H1 (cell line): ENCODE results near the gene PLEKHG3. TPM values are rescaled to one million over a fixed set of nuclear protein-coding genes. Genes with fewer than 3 reads are reported as not detected.

Experiments used
- CTCF ChIA-PET: fragments of 300-600 bp; sonication (Branson Sonifier 250); formaldehyde crosslinking; loops from one replicate; lab custom pipeline; 2021; ENCODE audit not compliant: partially characterized antibody; lab: Charles Lee
- POLR2A ChIA-PET: fragments of 300-600 bp; sonication (Branson Sonifier 250); formaldehyde crosslinking; loops from one replicate; lab custom pipeline; 2021; ENCODE audit warnings: inconsistent platforms; ENCODE audit not compliant: partially characterized antibody; lab: Charles Lee
- DNase-seq, 2 experiments: peaks; one replicate each; pipeline versions ENCODE4 v3.0.0 to v3.0.0-alpha.2; 2010 to 2022; ENCODE audit warnings: low spot score in 2 of 2, low read depth in 1 of 2, mixed read lengths in 1 of 2
- FAIRE-seq: peaks from 2 replicates; lab custom pipeline; 2011; peaks lifted over from hg19 to GRCh38; lab: Jason Lieb, UNC
- H2AFZ ChIP-seq: 2 replicates; pipeline ENCODE4 v1.8.1; 2012; ENCODE audit warnings: low read length, inconsistent platforms
- H2AK5ac ChIP-seq: 2 replicates; pipeline ENCODE4 v1.6.1; 2013; ENCODE audit warnings: low read depth, low read length
- H2BK120ac ChIP-seq: replicated peaks from 2 replicates; pipeline ENCODE3; 2013; ENCODE audit warnings: low read depth, low read length, inconsistent platforms
- H2BK12ac ChIP-seq: 2 replicates; pipeline ENCODE4 v1.6.1; 2013; ENCODE audit warnings: low read depth, low read length
- H2BK15ac ChIP-seq: 2 replicates; pipeline ENCODE4 v1.6.1; 2013; ENCODE audit warnings: low read length
- H2BK20ac ChIP-seq: 2 replicates; pipeline ENCODE4 v1.6.1; 2013; ENCODE audit warnings: low read length
- H2BK5ac ChIP-seq: 2 replicates; pipeline ENCODE4 v1.6.1; 2013; ENCODE audit warnings: low read depth, low read length
- H3K14ac ChIP-seq: 2 replicates; pipeline ENCODE4 v1.6.1; 2013; ENCODE audit warnings: inconsistent platforms; ENCODE audit not compliant: insufficient read length
- H3K18ac ChIP-seq: 2 replicates; pipeline ENCODE4 v1.6.1; 2013; ENCODE audit warnings: low read length; ENCODE audit errors: extremely low read depth
- H3K23ac ChIP-seq: 2 replicates; pipeline ENCODE4 v1.6.1; 2013; ENCODE audit warnings: inconsistent platforms; ENCODE audit not compliant: insufficient read length
- H3K23me2 ChIP-seq: 2 replicates; pipeline ENCODE4 v1.6.1; 2013; ENCODE audit warnings: low read depth, low read length
- H3K27ac ChIP-seq: 2 replicates; pipeline ENCODE4 v1.6.1; 2011; ENCODE audit warnings: low read depth, low read length, inconsistent platforms
- H3K27me3 ChIP-seq, 4 experiments: replicated peaks in 1 of 4; 1 replicate in 1 of 4; 2 replicates in 3 of 4; pipeline versions ENCODE4 v1.6.1 to v1.8.1; 2011 to 2013; ENCODE audit warnings: low read length in 3 of 4, mild to moderate bottlenecking in 3 of 4, inconsistent platforms in 2 of 4, mixed read lengths in 2 of 4, moderate library complexity in 1 of 4; ENCODE audit not compliant: control insufficient read depth in 3 of 4, insufficient read depth in 3 of 4; ENCODE audit errors: extremely low read depth in 1 of 4
- H3K36me3 ChIP-seq, 4 experiments: 2 replicates each; pipeline versions ENCODE4 v1.6.1 to v1.8.1; 2011 to 2013; ENCODE audit warnings: mild to moderate bottlenecking in 4 of 4, low read length in 3 of 4, moderate library complexity in 2 of 4, control low read depth in 1 of 4, inconsistent platforms in 1 of 4; ENCODE audit not compliant: insufficient read depth in 4 of 4, control insufficient read depth in 2 of 4
- H3K4ac ChIP-seq: replicated peaks from 2 replicates; pipeline ENCODE3; 2013; ENCODE audit warnings: low read length, low read depth, mixed read lengths, inconsistent platforms; ENCODE audit not compliant: insufficient read length
- H3K4me1 ChIP-seq, 4 experiments: replicated peaks in 1 of 4; 1 replicate in 1 of 4; 2 replicates in 3 of 4; pipeline versions ENCODE4 v1.6.1 to v1.8.1; 2011 to 2013; ENCODE audit warnings: low read length in 3 of 4, inconsistent platforms in 2 of 4, mixed read lengths in 1 of 4; ENCODE audit not compliant: insufficient read depth in 4 of 4, control insufficient read depth in 3 of 4
- H3K4me2 ChIP-seq, 2 experiments: 2 replicates each; pipeline versions ENCODE4 v1.6.1 to v1.8.1; 2011 to 2013; ENCODE audit warnings: low read depth in 2 of 2, low read length in 2 of 2, control low read depth in 1 of 2, inconsistent platforms in 1 of 2, mild to moderate bottlenecking in 1 of 2; ENCODE audit not compliant: insufficient read depth in 1 of 2
- H3K4me3 ChIP-seq, 4 experiments: fragments of 200-600, 300-600 bp in 1 of 4; sonication (generic), shearing (Covaris generic), sonication (Bioruptor Twin) in 1 of 4; 2 replicates each; pipeline versions ENCODE4 v1.5.1 to v1.8.1; 2011 to 2016; ENCODE audit warnings: low read length in 4 of 4, low read depth in 3 of 4, control low read depth in 2 of 4, inconsistent platforms in 2 of 4, mild to moderate bottlenecking in 2 of 4, mixed read lengths in 1 of 4, moderate library complexity in 1 of 4; ENCODE audit not compliant: insufficient read depth in 2 of 4; ENCODE audit errors: extremely low read depth in 1 of 4
- H3K56ac ChIP-seq: replicated peaks from 2 replicates; pipeline ENCODE3; 2013; ENCODE audit warnings: low read depth, mild to moderate bottlenecking, mixed read lengths, low read length, inconsistent platforms; ENCODE audit not compliant: insufficient read length
- H3K79me1 ChIP-seq: 2 replicates; pipeline ENCODE4 v1.6.1; 2013; ENCODE audit warnings: low read depth, low read length, control low read depth
- H3K79me2 ChIP-seq, 2 experiments: 2 replicates each; pipeline versions ENCODE4 v1.6.1 to v1.8.1; 2012 to 2013; ENCODE audit warnings: low read length in 2 of 2, mild to moderate bottlenecking in 2 of 2, inconsistent platforms in 1 of 2; ENCODE audit not compliant: insufficient read depth in 2 of 2, control insufficient read depth in 1 of 2
- H3K9ac ChIP-seq, 4 experiments: replicated peaks in 1 of 4; 1 replicate in 1 of 4; 2 replicates in 3 of 4; pipeline versions ENCODE4 v1.6.1 to v1.8.1; 2011 to 2013; ENCODE audit warnings: low read depth in 3 of 4, low read length in 3 of 4, control low read depth in 2 of 4, mild to moderate bottlenecking in 2 of 4, moderate library complexity in 2 of 4, inconsistent platforms in 1 of 4; ENCODE audit errors: extremely low read depth in 1 of 4
- H3K9me3 ChIP-seq, 2 experiments: 2 replicates each; pipeline versions ENCODE4 v1.6.1 to v1.8.1; 2012 to 2013; ENCODE audit warnings: mild to moderate bottlenecking in 2 of 2, moderate library complexity in 2 of 2, control low read depth in 1 of 2, inconsistent platforms in 1 of 2, low read depth in 1 of 2, low read length in 1 of 2, mixed read lengths in 1 of 2; ENCODE audit not compliant: insufficient read depth in 2 of 2
- H4K20me1 ChIP-seq, 2 experiments: replicated peaks in 1 of 2; 2 replicates each; pipeline versions ENCODE3 to v1.8.1; 2011 to 2013; ENCODE audit warnings: inconsistent platforms in 2 of 2, low read length in 2 of 2, mild to moderate bottlenecking in 1 of 2; ENCODE audit not compliant: insufficient read depth in 2 of 2, control insufficient read depth in 1 of 2
- H4K5ac ChIP-seq: 2 replicates; pipeline ENCODE4 v1.6.1; 2013; ENCODE audit warnings: low read length, low read depth, mixed read lengths, inconsistent platforms; ENCODE audit not compliant: insufficient read length
- H4K8ac ChIP-seq: 2 replicates; pipeline ENCODE4 v1.8.0; 2013; ENCODE audit warnings: mild to moderate bottlenecking, moderate library complexity, low read length, inconsistent platforms; ENCODE audit not compliant: insufficient read depth; ENCODE audit errors: extremely low read depth
- H4K91ac ChIP-seq: replicated peaks from 2 replicates; pipeline ENCODE3; 2013; ENCODE audit warnings: low read length, mixed read lengths, inconsistent platforms; ENCODE audit not compliant: insufficient read length
- CHD2 ChIP-seq: IDR thresholded peaks from 2 replicates; pipeline ENCODE4 v1.6.1; 2012; ENCODE audit warnings: low read length, improper control_type of control experiment
- EP300 ChIP-seq, 2 experiments: IDR thresholded peaks; 1 replicate in 1 of 2; 2 replicates in 1 of 2; pipeline ENCODE4 v1.6.1; 2011 to 2012; ENCODE audit warnings: low read depth in 2 of 2, low read length in 2 of 2, mild to moderate bottlenecking in 2 of 2, borderline replicate concordance in 1 of 2, inconsistent platforms in 1 of 2, moderate library complexity in 1 of 2
- FOSL1 ChIP-seq: IDR thresholded peaks from 2 replicates; pipeline ENCODE4 v1.6.1; 2011; ENCODE audit warnings: mild to moderate bottlenecking, low read depth, low read length, moderate library complexity; ENCODE audit not compliant: insufficient read depth
- KDM4A ChIP-seq: IDR thresholded peaks from one replicate; pipeline ENCODE4 v1.7.1; 2012; ENCODE audit warnings: low read depth, mild to moderate bottlenecking, moderate library complexity, low read length, inconsistent platforms; ENCODE audit not compliant: severe bottlenecking
- MAX ChIP-seq: IDR thresholded peaks from 2 replicates; pipeline ENCODE4 v1.6.1; 2012; ENCODE audit warnings: inconsistent platforms
- PHF8 ChIP-seq: fragments of 200-600 bp; sonication (generic); conservative IDR thresholded peaks from 2 replicates; pipeline ENCODE4 v1.7.1; 2012; ENCODE audit warnings: low read depth, mild to moderate bottlenecking, inconsistent platforms, low read length, moderate library complexity
- POU5F1 ChIP-seq: IDR thresholded peaks from 2 replicates; pipeline ENCODE4 v1.6.1; 2011; ENCODE audit warnings: low read depth, mild to moderate bottlenecking, low read length, moderate library complexity
- WGBS, 2 experiments: shearing (Covaris generic) in 1 of 2; methylation state at CpG; one replicate each; pipeline versions ENCODE4 v1.1.6 to v1.1.7; 2013 to 2015; ENCODE audit warnings: low lambda C conversion rate in 2 of 2, mixed read lengths in 2 of 2, inconsistent platforms in 1 of 2, low coverage in 1 of 2, missing lambda C conversion rate in 1 of 2; ENCODE audit not compliant: insufficient replicate concordance in 2 of 2, insufficient coverage in 1 of 2, insufficient read length in 1 of 2; ENCODE audit errors: extremely low coverage in 1 of 2, missing lambda C conversion rate in 1 of 2; 5-methylcytosine and 5-hydroxymethylcytosine counted together
- polyA plus RNA-seq, 7 experiments: library from polyadenylated mRNA; depleted of rRNA in 3 of 7; stranded (reverse) in 5 of 7; unstranded in 2 of 7; fragments of >200 nt in 5 of 7; fragments of 200-250 nt in 2 of 7; gene quantifications; 1 replicate in 5 of 7; 2 replicates in 1 of 7; 4 replicates in 1 of 7; pipeline versions ENCODE4 v1.2.1 to v1.2.3, GENCODE V29; 2011 to 2013; ENCODE audit warnings: missing spikeins in 2 of 7, mixed read lengths in 2 of 7
- total RNA-seq: library from RNA; stranded (reverse); fragmentation: NEBNext Ultra II Directional; extraction: Animal tissue kit (Norgen Biotek cat#: 25700); gene quantifications from 2 replicates; pipeline ENCODE4 v1.2.1, GENCODE V29; 2021
- TF ChIP-seq, protein P1 (sequence below): IDR thresholded peaks from 2 replicates; pipeline ENCODE4 v1.6.1; 2012; ENCODE audit warnings: inconsistent platforms
- TF ChIP-seq, protein P2 (sequence below): IDR thresholded peaks from 2 replicates; pipeline ENCODE4 v1.6.1; 2012; ENCODE audit warnings: low read length, inconsistent platforms

PLEKHG3 gene
- total and polyA plus RNA-seq, 2 of the 8 experiments (the other 6 are each of a cell fraction or from before 2014, with no cell fraction given): 43.4 to 90.6 TPM

GRCh38 chr14:64721391-64721791 is 17.2 kb downstream of the PLEKHG3 start:
- Histone ChIP-seq H3K79me1 (peaks cover 22% of the 10 kb centered on the region), H3K4ac (no peak overlapping the region), H3K4me1 (peaks cover 57 to 81% (median 68%) of the 10 kb centered on the region in 4 experiments), H3K18ac (peak overlapping the region; percentile 89), H3K56ac (no peak overlapping the region), H2BK15ac (peak overlapping the region; percentile 63; the same call in 1 of the 2 replicates), H2AFZ (no peak overlapping the region), H3K9ac (no peak overlapping the region), H2BK120ac (no peak overlapping the region), H2AK5ac (no peak overlapping the region), H3K36me3 (no peaks in the 10 kb centered on the region), H4K91ac (peak overlapping the region; percentile 6), H3K9me3 (no peaks in the 10 kb centered on the region), H3K4me3 (no peak overlapping the region), H3K14ac (no peak overlapping the region), H2BK20ac (no peak overlapping the region), H3K27me3 (0 out of 7 replicates have a peak, but pooled peaks cover 0 to 3% (median 0%) of the 10 kb centered on the region in 4 experiments), H3K4me2 (peak overlapping the region in 1 of 2 experiments; percentile 31; a peak in 1 of 4 replicates), H3K79me2 (peaks cover 12 to 98% of the 10 kb centered on the region in 2 experiments), H4K8ac (peak overlapping the region; percentile 9; the same call in 1 of the 2 replicates), H4K5ac (no peak overlapping the region), H2BK5ac (0 out of 2 replicates have a peak overlapping the region, but pooled peaks have one; percentile 1), H3K23me2 (peaks cover 6% of the 10 kb centered on the region; the same call in 1 of the 2 replicates), H4K20me1 (peaks cover 37 to 57% of the 10 kb centered on the region in 2 experiments), H3K23ac (no peak overlapping the region), H2BK12ac (0 out of 2 replicates have a peak overlapping the region, but pooled peaks have one; percentile 77), H3K27ac (peak overlapping the region; percentile 20; the same call in 1 of the 2 replicates)
- POLR2A ChIA-PET: interaction anchor here (0.9 to 3.2 kb wide), 4 partner anchors 13 to 217 kb away, joined by 3 to 13 read pairs (median 6); partner anchors contain the start of genes PLEKHG3 and ZBTB1
- CTCF ChIA-PET: interaction anchor here (0.9 to 4.6 kb wide), 10 partner anchors 15 to 51 kb away, joined by 3 to 14 read pairs (median 4); no protein-coding TSS in a partner anchor
- 74% methylated on average over 5 of the region's 5 CpGs; no CpG with 5 or more reads in 1 of the 2 experiments for WGBS, 2 experiments
- FAIRE-seq (no peak), DNase-seq (no peak)
- no peak for TF ChIP-seq POU5F1
- TF ChIP-seq FOSL1: no peak
- TF ChIP-seq KDM4A: no peak
- TF ChIP-seq, protein P1, sequence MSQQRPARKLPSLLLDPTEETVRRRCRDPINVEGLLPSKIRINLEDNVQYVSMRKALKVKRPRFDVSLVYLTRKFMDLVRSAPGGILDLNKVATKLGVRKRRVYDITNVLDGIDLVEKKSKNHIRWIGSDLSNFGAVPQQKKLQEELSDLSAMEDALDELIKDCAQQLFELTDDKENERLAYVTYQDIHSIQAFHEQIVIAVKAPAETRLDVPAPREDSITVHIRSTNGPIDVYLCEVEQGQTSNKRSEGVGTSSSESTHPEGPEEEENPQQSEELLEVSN: no peak
- TF ChIP-seq PHF8: no peak
- no peak for TF ChIP-seq MAX
- TF ChIP-seq, protein P2, sequence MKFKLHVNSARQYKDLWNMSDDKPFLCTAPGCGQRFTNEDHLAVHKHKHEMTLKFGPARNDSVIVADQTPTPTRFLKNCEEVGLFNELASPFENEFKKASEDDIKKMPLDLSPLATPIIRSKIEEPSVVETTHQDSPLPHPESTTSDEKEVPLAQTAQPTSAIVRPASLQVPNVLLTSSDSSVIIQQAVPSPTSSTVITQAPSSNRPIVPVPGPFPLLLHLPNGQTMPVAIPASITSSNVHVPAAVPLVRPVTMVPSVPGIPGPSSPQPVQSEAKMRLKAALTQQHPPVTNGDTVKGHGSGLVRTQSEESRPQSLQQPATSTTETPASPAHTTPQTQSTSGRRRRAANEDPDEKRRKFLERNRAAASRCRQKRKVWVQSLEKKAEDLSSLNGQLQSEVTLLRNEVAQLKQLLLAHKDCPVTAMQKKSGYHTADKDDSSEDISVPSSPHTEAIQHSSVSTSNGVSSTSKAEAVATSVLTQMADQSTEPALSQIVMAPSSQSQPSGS: no peak
- no peak for TF ChIP-seq CHD2
- TF ChIP-seq EP300 (IDR thresholded peaks at IDR 0.05; ENCODE audit: borderline replicate concordance in 1 of 2, low read depth in 2 of 2, low read length in 2 of 2): no peak
